Measurements from ENCODE around the gene PNPLA1.
"Not testable (repeated sequence)": the region's sequence is repeated elsewhere in the genome, so short reads cannot be mapped to it uniquely, and the experiment has no call there.

The PNPLA1 gene

DNA sequence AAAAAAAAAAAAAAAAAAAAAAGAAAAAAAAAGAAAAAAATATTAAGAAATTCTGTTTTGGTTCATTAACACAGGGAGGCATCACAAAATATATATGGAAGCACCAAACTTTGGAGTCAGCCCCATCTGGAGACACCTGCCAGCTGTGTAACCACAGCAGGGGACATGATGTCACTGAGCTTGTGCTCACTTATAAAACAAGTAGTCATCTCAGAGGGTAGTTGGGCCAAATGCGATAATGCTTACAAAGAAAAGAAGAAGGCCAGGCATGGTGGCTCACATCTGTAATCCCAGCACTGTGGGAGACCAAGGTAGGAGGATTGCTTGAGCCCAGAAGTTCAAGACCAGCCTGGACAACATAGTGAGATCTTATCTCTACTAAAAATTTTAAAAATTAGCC lies 68.0 kb downstream of the PNPLA1 start:
- DNase-seq, result no peak

- not testable (repeated sequence) for DNase-seq
These were observed 68.4 kb downstream of the PNPLA1 start for GRCh38 chr6:36338223-36338622.

DNA sequence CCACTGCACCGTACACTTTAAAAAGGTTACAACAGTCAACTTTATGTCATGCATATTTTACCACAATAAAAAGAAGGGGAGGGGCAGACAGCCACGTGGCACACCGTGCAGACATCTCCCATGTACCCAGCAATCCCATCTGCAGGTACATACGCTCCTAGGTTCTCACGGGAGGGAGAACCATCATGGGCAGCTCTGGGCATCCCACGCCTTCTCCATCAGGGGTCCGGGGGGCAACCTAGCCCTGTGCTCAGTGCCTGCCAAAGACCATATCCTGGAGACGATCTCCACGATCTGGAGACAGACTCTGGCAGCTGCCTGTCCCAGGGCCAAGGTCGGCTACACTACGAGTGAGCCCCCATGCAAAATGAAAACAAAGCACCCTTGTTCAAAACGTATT lies 69.3 kb downstream of the PNPLA1 start:
- DNase-seq, result no peak

GRCh38 chr6:36340306-36340617 lies 70.4 kb downstream of the PNPLA1 start:
- no peak for DNase-seq

- DNase-seq, result peak; percentile 20
These were observed 71.0 kb downstream of the PNPLA1 start for GRCh38 chr6:36340618-36341454.

DNA sequence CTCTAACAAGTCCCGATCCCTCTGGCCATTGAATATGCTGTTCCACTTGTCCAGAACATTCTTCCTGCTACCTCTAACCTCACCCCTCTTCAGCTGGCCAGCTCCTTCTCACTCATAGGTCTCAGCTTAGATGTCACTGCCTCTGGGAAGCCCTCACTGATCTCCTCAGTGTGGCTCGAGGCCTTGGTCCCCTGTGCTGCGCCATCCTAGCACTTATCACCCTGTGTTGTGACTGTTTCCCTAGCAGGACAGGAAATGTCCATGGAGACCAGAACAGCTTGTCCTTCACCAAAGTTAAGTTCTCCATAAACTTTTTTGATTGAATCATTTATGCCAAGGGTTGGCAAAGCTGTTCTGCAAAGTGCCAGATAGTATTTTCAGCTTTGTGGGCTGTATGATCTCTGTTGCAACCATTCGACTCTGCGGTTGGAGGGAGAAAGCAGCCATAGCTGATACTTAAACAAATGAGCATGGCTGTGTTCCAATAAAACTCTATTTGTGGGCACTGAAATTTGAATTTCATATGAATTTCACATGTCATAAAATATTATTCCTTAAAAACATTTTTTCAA lies 73.3 kb downstream of the PNPLA1 start:
- no peak for DNase-seq

GRCh38 chr6:36345681-36346466 lies 76.0 kb downstream of the PNPLA1 start:
- no peak for DNase-seq

- no peak for DNase-seq
These were observed 76.8 kb downstream of the PNPLA1 start for GRCh38 chr6:36346486-36347273.

GRCh38 chr6:36347621-36348020 lies 77.8 kb downstream of the PNPLA1 start:
- no peak for DNase-seq

- DNase-seq, result no peak
These were observed 79.4 kb downstream of the PNPLA1 start for GRCh38 chr6:36349240-36349639.

DNA sequence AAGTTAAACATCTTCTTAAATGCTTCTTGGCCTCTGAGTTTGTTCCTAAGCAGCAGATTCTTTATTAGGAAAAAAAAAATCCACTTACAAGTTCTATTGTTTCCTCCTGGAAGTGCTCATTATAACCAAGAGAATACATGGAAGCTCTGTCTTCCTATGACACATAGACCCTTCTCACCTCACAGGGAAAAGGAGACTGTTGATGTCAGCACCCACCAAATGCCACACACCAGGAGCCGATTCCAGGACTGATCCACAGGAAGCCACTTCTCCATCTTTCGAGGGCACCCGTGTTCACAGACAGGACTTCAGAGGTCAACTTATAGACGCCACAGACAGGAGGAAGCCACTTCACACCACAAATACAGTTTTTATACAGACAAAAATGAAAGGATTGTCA lies 80.2 kb downstream of the PNPLA1 start:
- no peak for DNase-seq

DNA sequence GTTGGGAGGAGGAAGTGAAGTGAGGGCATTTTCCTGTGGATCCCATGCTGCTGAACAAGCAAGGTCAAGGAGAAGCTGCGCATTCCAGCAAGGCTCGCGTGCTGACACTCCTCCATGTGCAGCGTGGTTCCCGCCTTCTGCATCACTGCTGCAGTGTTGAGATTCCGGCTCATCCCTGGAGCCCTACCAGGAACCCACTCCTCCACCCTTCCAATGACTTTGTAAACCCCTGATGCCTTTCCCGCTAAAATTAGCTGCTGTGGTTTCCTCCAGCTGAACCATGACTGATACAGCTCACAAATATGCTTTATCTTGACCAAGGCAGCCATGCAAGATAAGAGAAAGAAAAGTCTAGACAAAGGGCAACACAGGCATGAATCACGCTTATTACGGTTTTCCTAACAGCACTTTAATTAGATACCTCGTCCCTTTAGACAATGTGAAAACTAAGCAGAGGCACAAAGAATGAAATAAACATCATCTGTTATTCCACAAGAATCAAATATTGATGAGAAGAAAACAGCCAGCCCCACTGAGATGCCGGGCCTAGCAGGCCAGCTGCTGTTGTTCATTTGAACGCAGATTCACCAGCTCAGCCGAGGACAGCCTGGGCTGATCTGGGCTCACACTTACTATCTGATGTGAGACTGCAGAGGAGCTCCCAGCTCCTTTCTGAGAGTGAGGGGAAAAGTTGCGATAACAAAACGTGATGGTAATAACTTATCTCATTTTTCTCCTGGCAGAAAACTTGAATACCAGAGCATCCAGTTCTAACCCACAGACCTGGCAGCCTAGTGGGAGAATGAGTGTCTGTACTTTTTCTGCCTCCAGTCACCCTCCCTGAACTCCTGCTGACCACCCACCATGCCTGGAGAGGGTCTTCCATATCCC lies 81.1 kb downstream of the PNPLA1 start:
- DNase-seq, result no peak

DNA sequence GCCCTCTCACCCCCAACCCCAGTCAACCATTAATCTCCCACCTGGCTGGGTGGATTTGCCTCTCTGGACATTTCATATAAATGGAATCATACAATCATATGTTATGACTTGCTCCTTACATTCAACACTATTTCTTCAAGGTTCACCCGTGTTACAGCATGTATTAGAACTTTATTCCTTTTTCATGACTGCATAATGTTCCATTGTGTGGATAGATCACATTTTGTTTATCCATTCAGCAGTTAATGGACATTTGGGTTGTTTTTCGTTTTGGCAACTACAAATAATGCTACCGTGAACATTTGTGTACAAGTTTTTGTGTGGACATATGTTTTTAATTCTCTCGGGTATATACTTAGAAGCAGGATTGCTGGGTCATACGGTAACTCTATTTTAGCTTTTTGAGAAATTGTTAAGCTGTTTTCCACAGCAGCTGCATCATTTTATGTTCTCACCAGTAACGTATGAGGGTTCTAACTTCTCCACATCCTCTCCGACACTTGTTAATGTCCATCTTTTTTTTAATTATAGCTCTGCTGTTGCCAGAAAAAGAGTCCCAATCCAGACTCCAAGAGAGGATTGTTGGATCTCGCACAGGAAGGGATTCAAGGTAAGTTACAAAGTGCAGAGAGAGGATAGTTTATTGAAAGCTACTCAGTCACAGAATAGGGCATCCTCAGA lies 82.8 kb downstream of the PNPLA1 start:
- DNase-seq, result no peak

- no peak for DNase-seq
These were observed 83.6 kb downstream of the PNPLA1 start for GRCh38 chr6:36353411-36353915.

DNA sequence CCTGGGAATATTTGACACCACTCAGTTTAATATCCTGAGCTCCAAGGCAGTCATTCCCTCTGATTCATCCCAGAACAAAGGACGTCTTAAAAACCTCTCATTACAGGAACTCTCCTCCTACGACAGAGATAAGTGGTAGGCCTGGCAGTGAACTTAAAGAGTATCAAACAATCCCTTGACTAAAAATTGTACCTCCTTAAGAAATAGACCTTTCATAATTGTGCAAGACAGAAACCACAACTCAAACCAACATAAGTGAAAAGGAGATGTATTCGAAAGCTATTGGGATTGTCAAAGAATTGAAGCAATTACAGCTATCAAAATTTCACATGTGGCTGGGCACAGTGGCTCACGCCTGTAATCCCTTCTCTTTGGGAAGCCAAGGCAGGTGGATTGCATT lies 86.0 kb downstream of the PNPLA1 start:
- DNase-seq, result no peak

- no peak for DNase-seq
These were observed 88.0 kb downstream of the PNPLA1 start for GRCh38 chr6:36357872-36358225.
